Choroid plexus epithelial cell (primary cell): ENCODE data around the gene GNAQ.

Source experiments
- DNase-seq: peaks from one replicate; pipeline ENCODE4 v3.0.0-alpha.2; 2010; ENCODE audit warnings: low read depth
- H3K4me3 ChIP-seq: 2 replicates; pipeline ENCODE4 v1.5.1; 2011; ENCODE audit warnings: low read depth, mild to moderate bottlenecking, control low read depth, low read length, moderate library complexity
- CTCF ChIP-seq: conservative IDR thresholded peaks from 2 replicates; pipeline ENCODE4 v1.5.1; 2011; ENCODE audit warnings: low read depth, mild to moderate bottlenecking, control low read depth, inconsistent platforms, low read length, moderate library complexity

Gene GNAQ

GRCh38 chr9:77965445-77966123 lies 66.0 kb downstream of the GNAQ start:
- TF ChIP-seq CTCF: no peak
- no peak overlapping the region for H3K4me3 ChIP-seq
- DNase-seq: no peak

GRCh38 chr9:77964258-77964657 lies 67.4 kb downstream of the GNAQ start:
- no peak for DNase-seq
- TF ChIP-seq CTCF: no peak
- no peak overlapping the region for H3K4me3 ChIP-seq

DNA sequence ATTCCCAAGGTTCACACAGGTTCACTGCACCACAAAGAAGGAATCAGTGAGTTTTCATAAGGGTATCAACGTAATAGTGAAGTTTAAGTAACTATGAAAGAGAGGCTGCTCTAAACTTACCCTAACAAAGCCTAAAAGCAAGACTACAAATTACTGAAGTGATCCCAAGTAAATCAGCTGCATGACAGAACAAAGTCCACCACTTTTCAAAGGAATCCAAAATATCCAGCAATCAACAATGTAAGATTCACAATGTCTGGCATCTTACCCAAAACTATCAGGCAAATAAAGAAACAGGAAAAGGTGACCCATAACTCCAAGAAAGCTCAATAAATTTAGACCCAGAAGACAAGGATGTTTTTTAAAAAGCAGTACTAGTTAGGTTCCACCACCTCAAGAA lies 70.1 kb downstream of the GNAQ start:
- DNase-seq: peak; percentile 39
- no peak overlapping the region for H3K4me3 ChIP-seq
- no peak for TF ChIP-seq CTCF

DNA sequence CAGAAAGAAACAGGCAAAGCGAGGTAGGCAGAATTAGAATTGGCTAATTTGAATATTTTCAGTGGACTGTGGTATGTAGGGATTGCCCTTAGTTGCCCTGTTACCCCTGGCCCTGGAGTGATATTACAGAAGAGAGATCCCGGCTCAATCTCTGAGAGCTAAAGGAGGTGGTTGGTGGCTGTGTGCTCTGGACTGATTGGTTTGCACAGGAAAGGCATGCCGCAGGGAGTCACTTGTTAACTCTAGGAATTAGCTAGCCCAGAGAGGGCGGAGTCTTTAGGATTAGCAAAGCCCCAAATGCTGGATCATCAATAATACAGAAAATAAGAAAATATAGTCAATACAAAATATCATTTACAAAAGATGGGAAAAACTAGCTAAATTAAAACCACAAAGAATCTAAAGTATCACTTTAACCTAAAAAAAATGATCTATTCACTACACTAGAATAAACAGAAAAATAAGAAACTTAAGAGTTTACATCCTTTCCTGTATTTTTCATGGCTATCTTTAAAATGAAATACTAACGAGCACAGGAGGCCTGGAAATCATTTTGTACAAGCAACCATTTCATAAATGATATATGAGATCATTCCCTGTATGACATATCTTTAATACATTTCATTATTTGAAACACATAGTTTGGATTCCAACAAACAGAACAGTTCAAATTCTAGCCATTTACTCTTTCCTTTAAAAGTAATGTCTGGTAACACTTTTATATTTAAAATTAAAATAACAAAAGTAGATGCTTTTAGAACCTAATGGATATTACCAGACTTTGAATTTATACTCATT lies 71.1 kb downstream of the GNAQ start:
- DNase-seq: no peak
- TF ChIP-seq CTCF: no peak
- no peak overlapping the region for H3K4me3 ChIP-seq

GRCh38 chr9:77959803-77960202 lies 71.8 kb downstream of the GNAQ start:
- DNase-seq: no peak
- no peak overlapping the region for H3K4me3 ChIP-seq
- TF ChIP-seq CTCF: no peak

DNA sequence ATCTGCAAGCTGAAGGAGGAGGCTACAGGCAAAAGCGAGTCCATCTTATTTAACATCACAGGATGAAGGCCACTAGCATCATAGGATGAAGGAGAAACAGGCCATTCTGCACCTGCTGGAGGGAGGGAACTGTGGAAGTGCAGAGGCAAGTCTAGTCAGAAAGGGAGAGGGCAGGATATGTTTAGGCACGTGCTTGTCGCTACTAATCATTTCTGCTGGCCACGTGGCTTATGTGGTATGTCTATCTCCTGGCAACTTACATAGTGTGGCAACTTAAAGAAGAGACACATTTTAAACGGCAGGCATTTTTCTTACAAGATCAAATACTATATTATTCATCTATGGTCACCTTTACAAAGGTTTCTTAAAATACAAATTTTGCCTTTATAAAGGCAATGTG lies 74.0 kb downstream of the GNAQ start:
- no peak for TF ChIP-seq CTCF
- DNase-seq: no peak
- H3K4me3 ChIP-seq: no peak overlapping the region

GRCh38 chr9:77956555-77956954 lies 75.1 kb downstream of the GNAQ start:
- H3K4me3 ChIP-seq: no peak overlapping the region
- no peak for DNase-seq
- no peak for TF ChIP-seq CTCF
